HFFc6 (cell line): ENCODE data around the gene SMAD2. TPM values are rescaled to one million over a fixed set of nuclear protein-coding genes. Genes with fewer than 3 reads are reported as not detected.

ENCODE experiments used
- DNase-seq: peaks from one replicate; pipeline ENCODE4 v3.0.0-alpha.2; 2018
- H3K27ac Mint-ChIP-seq: 2 replicates; pipeline ENCODE4 v1.8.0; 2020; ENCODE audit warnings: mild to moderate bottlenecking, mixed read lengths
- H3K27me3 Mint-ChIP-seq: 2 replicates; pipeline ENCODE4 v1.8.0; 2021; ENCODE audit warnings: mild to moderate bottlenecking, moderate library complexity, mixed read lengths; ENCODE audit not compliant: insufficient read depth
- H3K36me3 Mint-ChIP-seq: 2 replicates; pipeline ENCODE4 v1.8.0; 2021; ENCODE audit warnings: low read depth, mixed read lengths
- H3K4me1 Mint-ChIP-seq: 2 replicates; pipeline ENCODE4 v1.8.0; 2020; ENCODE audit warnings: low read depth, mixed read lengths
- H3K4me3 Mint-ChIP-seq: 2 replicates; pipeline ENCODE4 v1.8.0; 2020; ENCODE audit warnings: mild to moderate bottlenecking, moderate library complexity, mixed read lengths
- H3K9me3 Mint-ChIP-seq: 2 replicates; pipeline ENCODE4 v1.8.0; 2020; ENCODE audit warnings: mild to moderate bottlenecking, mixed read lengths
- total RNA-seq, 6 experiments: library from RNA; stranded (reverse); fragmentation: NEBNext Ultra II Directional; extraction: Animal tissue kit (Norgen Biotek cat#: 25700); gene quantifications; 2 replicates in 1 of 6; 3 replicates in 5 of 6; pipeline ENCODE4 v1.2.3, GENCODE V29; 2021
- TF ChIP-seq, protein P1 (sequence below): fragments of 200-600 bp; sonication (generic); IDR thresholded peaks from 2 replicates; pipeline ENCODE4 v1.5.0; 2021; ENCODE audit warnings: antibody characterized with exemption, mild to moderate bottlenecking

SMAD2 gene
- total RNA-seq, 6 experiments from 2014 or later, result 99.3 to 116 (median 108) TPM

DNA sequence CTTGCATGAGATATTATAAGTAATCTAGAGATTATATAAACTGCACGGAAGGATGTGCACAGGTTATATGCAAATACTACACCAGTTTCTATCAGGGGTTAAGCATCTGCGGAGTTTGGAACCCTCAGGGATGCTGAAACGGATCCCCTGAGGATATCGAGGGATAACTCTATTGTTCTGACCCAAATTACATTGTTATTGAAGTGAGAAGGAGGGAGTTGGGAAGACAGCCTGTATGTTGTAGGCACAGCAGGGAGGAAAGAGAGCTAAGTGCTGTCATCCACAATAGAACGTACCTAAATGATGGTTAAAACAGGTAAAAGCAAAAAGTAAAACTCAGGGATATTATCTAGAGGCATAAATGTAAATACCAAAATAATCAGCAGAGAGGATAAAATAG lies 44.6 kb upstream of the SMAD2 start:
- TF ChIP-seq, protein P1, sequence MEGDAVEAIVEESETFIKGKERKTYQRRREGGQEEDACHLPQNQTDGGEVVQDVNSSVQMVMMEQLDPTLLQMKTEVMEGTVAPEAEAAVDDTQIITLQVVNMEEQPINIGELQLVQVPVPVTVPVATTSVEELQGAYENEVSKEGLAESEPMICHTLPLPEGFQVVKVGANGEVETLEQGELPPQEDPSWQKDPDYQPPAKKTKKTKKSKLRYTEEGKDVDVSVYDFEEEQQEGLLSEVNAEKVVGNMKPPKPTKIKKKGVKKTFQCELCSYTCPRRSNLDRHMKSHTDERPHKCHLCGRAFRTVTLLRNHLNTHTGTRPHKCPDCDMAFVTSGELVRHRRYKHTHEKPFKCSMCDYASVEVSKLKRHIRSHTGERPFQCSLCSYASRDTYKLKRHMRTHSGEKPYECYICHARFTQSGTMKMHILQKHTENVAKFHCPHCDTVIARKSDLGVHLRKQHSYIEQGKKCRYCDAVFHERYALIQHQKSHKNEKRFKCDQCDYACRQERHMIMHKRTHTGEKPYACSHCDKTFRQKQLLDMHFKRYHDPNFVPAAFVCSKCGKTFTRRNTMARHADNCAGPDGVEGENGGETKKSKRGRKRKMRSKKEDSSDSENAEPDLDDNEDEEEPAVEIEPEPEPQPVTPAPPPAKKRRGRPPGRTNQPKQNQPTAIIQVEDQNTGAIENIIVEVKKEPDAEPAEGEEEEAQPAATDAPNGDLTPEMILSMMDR, result no peak
- Mint-ChIP-seq H3K36me3 (no peaks in the 10 kb centered on the region), H3K9me3 (peaks cover 10% of the 10 kb centered on the region; the same call in 1 of the 2 replicates), H3K27me3 (peaks cover 16% of the 10 kb centered on the region), H3K27ac (no peak overlapping the region), H3K4me1 (0 out of 2 replicates have a peak, but pooled peaks cover under 1% of the 10 kb centered on the region), H3K4me3 (no peak overlapping the region)
- DNase-seq, result no peak

DNA sequence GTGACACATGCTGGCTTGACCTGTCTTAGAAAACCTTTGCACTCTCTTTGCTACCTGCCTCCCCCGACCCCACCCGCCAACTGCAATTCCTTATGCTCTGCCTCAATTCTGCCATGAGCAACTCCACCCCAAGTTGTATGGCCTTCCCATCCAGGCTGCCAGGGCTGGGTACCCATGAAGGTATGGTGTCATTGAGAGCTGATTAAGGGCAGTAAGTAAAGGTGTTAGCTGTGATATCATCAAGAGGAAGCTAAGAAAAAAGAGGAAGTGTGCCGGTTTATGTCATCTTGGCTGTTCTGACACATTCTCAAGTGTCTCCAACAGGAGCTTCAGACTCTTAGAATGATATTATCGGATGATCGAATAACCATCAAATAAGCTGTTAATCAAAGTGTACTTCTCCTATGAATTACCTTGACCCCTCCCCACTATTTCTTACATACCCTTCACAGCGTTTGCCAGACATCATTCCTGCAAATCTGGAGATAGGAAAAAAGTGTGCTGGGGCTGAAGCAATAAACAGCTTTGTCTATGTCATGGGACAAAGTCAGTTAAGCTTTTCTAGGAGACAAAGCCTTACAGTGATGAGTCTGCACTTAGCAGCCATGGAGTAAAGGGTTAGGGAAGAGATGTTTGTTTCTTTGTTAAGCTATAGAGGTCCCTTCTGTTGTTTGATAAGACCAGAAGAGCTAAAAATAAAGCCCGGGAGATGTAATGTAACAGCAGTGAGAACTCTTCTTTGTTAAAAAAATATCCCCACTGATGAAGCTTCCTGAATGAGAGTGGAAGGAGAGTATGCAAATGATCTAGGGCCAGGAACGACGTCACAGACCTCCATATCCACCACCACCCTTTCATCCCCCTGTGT lies 40.4 kb upstream of the SMAD2 start:
- DNase-seq, result no peak
- no peak overlapping the region for H3K4me3 Mint-ChIP-seq
- H3K27ac Mint-ChIP-seq, result no peak overlapping the region
- peaks cover 3% of the 10 kb centered on the region; the same call in 1 of the 2 replicates for H3K9me3 Mint-ChIP-seq
- TF ChIP-seq, protein P1, result no peak
- peaks cover 23% of the 10 kb centered on the region for H3K4me1 Mint-ChIP-seq
- no peaks in the 10 kb centered on the region for H3K36me3 Mint-ChIP-seq
- H3K27me3 Mint-ChIP-seq, result peaks cover 9% of the 10 kb centered on the region

DNA sequence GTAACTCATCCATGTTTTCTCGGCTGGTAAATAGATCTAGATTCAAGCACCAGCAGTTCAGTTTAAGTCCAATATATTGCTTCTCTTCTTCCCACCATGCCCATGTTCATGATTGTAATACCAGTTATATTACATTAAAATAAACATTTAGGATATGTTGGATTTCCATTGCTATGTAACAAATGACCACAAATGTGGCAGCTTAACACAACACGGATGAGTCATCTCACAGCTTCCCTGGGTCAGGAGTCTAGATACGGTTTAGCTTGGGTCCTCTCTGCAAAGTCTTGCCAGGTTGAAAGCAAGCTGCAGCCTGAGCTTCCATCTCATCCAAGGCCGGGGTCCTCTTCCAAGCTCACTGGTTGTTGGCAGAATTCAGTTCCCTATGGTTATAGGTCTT lies 39.4 kb upstream of the SMAD2 start:
- no peaks in the 10 kb centered on the region for H3K36me3 Mint-ChIP-seq
- no peaks in the 10 kb centered on the region for H3K9me3 Mint-ChIP-seq
- no peak overlapping the region for H3K4me3 Mint-ChIP-seq
- peaks cover 8% of the 10 kb centered on the region for H3K27me3 Mint-ChIP-seq
- TF ChIP-seq, protein P1, result no peak
- no peak overlapping the region for H3K27ac Mint-ChIP-seq
- DNase-seq, result no peak
- H3K4me1 Mint-ChIP-seq, result peaks cover 23% of the 10 kb centered on the region

DNA sequence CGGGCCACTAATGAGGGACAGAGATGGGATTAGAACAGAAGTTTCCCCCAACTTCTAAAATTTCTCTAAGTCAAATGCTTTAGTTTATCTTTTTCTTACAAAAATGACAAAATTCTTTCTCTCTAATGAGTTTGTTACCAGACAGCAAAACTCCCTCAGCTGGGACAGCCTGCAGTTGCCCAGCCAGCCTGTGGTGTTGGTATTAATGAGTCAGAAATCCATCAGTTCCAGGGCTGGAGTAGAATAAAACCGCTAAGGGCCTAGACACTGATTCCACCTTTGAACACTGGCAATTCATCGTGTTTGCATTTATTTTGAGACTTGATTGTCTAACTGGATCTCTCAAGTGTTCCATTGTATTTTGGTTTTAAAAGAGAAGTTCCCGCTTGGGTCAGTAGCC lies 38.3 kb upstream of the SMAD2 start:
- no peaks in the 10 kb centered on the region for H3K9me3 Mint-ChIP-seq
- peak; percentile 29 for DNase-seq
- peak overlapping the region; percentile 30; the same call in 1 of the 2 replicates for H3K27ac Mint-ChIP-seq
- peaks cover 4% of the 10 kb centered on the region for H3K27me3 Mint-ChIP-seq
- peaks cover 28% of the 10 kb centered on the region for H3K4me1 Mint-ChIP-seq
- H3K4me3 Mint-ChIP-seq, result no peak overlapping the region
- H3K36me3 Mint-ChIP-seq, result no peaks in the 10 kb centered on the region
- TF ChIP-seq, protein P1, result no peak

DNA sequence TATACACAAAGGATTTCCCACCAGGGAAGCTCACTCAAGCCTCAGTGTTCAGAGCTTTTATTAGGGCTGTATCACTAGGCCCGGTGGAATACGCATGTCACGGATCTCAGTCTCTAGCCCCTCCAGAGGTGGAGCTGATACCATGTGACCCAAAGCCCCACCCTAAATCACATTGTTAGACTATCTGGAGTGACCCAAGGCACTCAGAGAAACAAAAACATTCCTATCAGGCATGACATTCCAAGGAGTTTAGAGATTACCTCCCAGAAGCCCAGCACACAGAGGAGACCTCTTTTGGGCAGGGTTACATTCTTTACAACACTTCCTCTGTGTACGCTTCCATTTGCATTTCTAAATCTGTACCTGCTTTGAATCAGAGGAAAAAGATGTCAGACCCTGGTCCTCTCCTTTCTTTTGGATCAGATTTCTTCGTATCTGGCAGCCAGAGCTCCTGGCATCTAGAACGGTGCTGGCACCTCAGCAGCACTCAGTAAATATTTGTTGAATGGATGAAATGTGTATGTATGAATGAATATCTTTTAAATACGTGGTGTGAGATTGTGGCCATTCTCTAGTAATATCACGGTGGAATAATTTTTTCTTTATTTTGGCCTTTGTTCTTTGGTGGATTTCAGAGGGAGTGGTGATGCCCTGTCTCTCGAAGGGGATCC lies 37.7 kb upstream of the SMAD2 start:
- H3K4me1 Mint-ChIP-seq, result peaks cover 28% of the 10 kb centered on the region
- H3K9me3 Mint-ChIP-seq, result no peaks in the 10 kb centered on the region
- H3K27me3 Mint-ChIP-seq, result peaks cover 4% of the 10 kb centered on the region
- H3K27ac Mint-ChIP-seq, result peak overlapping the region; percentile 30; the same call in 1 of the 2 replicates
- TF ChIP-seq, protein P1, result no peak
- no peak for DNase-seq
- H3K36me3 Mint-ChIP-seq, result no peaks in the 10 kb centered on the region
- H3K4me3 Mint-ChIP-seq, result no peak overlapping the region
